ENCODE measurements around the gene TCTA. TPM values are rescaled to one million over a fixed set of nuclear protein-coding genes. Genes with fewer than 3 reads are reported as not detected.

The TCTA gene
- total and polyA plus RNA-seq, 9 of the 15 experiments (the other 6 are each of a cell fraction or from before 2014, with no cell fraction given) = 4.0 to 15.4 (median 8.2) TPM

DNA sequence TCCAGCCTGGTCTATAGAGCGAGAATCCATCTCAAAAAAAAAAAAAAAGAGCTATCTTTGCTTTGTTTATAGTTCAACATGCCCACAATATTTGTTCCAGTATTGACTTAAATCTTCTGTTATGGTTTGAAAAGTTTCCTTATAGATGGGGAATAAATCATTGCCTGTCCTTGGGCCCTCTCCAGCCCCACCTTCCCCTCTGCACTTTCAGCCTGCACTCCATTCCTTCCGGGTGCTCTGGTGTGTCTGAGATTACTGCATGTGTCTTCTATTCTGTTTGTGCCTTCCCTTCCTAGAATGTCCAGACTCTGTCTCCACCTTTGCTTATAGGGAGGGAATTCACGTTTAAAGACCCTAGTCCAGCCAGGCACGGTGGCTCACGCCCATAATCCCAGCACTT is 28.8 kb upstream of the TCTA start:
- peaks cover 16% of the 10 kb centered on the region for H4K20me1 ChIP-seq (replicated peaks; ENCODE audit: control insufficient read depth, insufficient read depth, low read length)
- H2AFZ ChIP-seq (ENCODE audit: low read depth, low read length) = no peak overlapping the region
- ChIA-PET CTCF (ENCODE audit: low intra/inter-chr PET ratio) (no interaction called here), POLR2A (interaction anchor here (0.6 kb wide), 1 partner anchor 12 kb away, joined by 4 read pairs; no protein-coding TSS in a partner anchor)
- no peak for TF ChIP-seq MYBL2 (IDR thresholded peaks at IDR 0.05; ENCODE audit: low read depth)
- no peak for TF ChIP-seq MYBL2 (CRISPR knock-in tag; IDR thresholded peaks at IDR 0.05; ENCODE audit: borderline replicate concordance)
- no peak for TF ChIP-seq MTA2 (IDR thresholded peaks at IDR 0.05; ENCODE audit: low read depth)
- no peak for TF ChIP-seq ZNF140 (CRISPR knock-in tag; IDR thresholded peaks at IDR 0.05)
- TF ChIP-seq, protein P1, sequence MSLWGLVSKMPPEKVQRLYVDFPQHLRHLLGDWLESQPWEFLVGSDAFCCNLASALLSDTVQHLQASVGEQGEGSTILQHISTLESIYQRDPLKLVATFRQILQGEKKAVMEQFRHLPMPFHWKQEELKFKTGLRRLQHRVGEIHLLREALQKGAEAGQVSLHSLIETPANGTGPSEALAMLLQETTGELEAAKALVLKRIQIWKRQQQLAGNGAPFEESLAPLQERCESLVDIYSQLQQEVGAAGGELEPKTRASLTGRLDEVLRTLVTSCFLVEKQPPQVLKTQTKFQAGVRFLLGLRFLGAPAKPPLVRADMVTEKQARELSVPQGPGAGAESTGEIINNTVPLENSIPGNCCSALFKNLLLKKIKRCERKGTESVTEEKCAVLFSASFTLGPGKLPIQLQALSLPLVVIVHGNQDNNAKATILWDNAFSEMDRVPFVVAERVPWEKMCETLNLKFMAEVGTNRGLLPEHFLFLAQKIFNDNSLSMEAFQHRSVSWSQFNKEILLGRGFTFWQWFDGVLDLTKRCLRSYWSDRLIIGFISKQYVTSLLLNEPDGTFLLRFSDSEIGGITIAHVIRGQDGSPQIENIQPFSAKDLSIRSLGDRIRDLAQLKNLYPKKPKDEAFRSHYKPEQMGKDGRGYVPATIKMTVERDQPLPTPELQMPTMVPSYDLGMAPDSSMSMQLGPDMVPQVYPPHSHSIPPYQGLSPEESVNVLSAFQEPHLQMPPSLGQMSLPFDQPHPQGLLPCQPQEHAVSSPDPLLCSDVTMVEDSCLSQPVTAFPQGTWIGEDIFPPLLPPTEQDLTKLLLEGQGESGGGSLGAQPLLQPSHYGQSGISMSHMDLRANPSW (CRISPR knock-in tag; IDR thresholded peaks at IDR 0.05) = no peak
- TF ChIP-seq PRMT5 (CRISPR knock-in tag; IDR thresholded peaks at IDR 0.05) = no peak
- no peak for TF ChIP-seq IRF2 (CRISPR knock-in tag; IDR thresholded peaks at IDR 0.05)
- TF ChIP-seq USF1 (CRISPR knock-in tag; IDR thresholded peaks at IDR 0.05) = no peak
- no peak for TF ChIP-seq HOXB6 (CRISPR knock-in tag; IDR thresholded peaks at IDR 0.05; ENCODE audit: borderline replicate concordance)
- TF ChIP-seq, protein P2, sequence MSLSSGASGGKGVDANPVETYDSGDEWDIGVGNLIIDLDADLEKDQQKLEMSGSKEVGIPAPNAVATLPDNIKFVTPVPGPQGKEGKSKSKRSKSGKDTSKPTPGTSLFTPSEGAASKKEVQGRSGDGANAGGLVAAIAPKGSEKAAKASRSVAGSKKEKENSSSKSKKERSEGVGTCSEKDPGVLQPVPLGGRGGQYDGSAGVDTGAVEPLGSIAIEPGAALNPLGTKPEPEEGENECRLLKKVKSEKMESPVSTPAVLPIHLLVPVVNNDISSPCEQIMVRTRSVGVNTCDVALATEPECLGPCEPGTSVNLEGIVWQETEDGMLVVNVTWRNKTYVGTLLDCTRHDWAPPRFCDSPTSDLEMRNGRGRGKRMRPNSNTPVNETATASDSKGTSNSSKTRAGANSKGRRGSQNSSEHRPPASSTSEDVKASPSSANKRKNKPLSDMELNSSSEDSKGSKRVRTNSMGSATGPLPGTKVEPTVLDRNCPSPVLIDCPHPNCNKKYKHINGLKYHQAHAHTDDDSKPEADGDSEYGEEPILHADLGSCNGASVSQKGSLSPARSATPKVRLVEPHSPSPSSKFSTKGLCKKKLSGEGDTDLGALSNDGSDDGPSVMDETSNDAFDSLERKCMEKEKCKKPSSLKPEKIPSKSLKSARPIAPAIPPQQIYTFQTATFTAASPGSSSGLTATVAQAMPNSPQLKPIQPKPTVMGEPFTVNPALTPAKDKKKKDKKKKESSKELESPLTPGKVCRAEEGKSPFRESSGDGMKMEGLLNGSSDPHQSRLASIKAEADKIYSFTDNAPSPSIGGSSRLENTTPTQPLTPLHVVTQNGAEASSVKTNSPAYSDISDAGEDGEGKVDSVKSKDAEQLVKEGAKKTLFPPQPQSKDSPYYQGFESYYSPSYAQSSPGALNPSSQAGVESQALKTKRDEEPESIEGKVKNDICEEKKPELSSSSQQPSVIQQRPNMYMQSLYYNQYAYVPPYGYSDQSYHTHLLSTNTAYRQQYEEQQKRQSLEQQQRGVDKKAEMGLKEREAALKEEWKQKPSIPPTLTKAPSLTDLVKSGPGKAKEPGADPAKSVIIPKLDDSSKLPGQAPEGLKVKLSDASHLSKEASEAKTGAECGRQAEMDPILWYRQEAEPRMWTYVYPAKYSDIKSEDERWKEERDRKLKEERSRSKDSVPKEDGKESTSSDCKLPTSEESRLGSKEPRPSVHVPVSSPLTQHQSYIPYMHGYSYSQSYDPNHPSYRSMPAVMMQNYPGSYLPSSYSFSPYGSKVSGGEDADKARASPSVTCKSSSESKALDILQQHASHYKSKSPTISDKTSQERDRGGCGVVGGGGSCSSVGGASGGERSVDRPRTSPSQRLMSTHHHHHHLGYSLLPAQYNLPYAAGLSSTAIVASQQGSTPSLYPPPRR (CRISPR knock-in tag; IDR thresholded peaks at IDR 0.05; ENCODE audit: borderline replicate concordance) = no peak
- no peak for TF ChIP-seq ZNF324 (CRISPR knock-in tag; IDR thresholded peaks at IDR 0.05)
- TF ChIP-seq ZNF263 (CRISPR knock-in tag; IDR thresholded peaks at IDR 0.05; ENCODE audit: borderline replicate concordance) = no peak
- TF ChIP-seq NCOA2 (IDR thresholded peaks at IDR 0.05; ENCODE audit: partially characterized antibody in 2 of 2) = no peak
- no TSS peak for BruUV-seq (replicated peaks)
- H3K9ac ChIP-seq (ENCODE audit: insufficient read depth in 1 of 2, low read depth in 2 of 2, low read length in 2 of 2) = no peak overlapping the region
- 42% methylated on average over 3 of the region's 5 CpGs for WGBS (ENCODE audit: insufficient coverage, low coverage, missing lambda C conversion rate)
- ATAC-seq (no peak), FAIRE-seq (no peak), DNase-seq (ENCODE audit: extremely low read depth in 1 of 4, low spot score in 3 of 4) (no peak)
- H3K4me3 ChIP-seq = no peak overlapping the region
- H3K36me3 ChIP-seq (ENCODE audit: control insufficient read depth, insufficient read depth, low read length) = peaks cover 4% of the 10 kb centered on the region; the same call in 2 of the 3 replicates
- H3K4me2 ChIP-seq (ENCODE audit: insufficient read depth, low read length) = no peak overlapping the region
- in situ Hi-C loops (cut with MboI) (no loop called here), intact Hi-C loops (cut with micrococcal nuclease) (loop anchor here (5.0 kb wide), 1 partner anchor 41 kb away; the partner anchor contains the start of gene USP4)
- H3K27ac ChIP-seq (ENCODE audit: extremely low read depth, low read depth, low read length) = no peak overlapping the region
- no peaks in the 10 kb centered on the region for H3K27me3 ChIP-seq (ENCODE audit: control insufficient read depth in 2 of 2, insufficient read depth in 2 of 2, low read length in 2 of 2)
- peaks cover 4 to 15% of the 10 kb centered on the region in 2 experiments; a peak in 4 of 5 replicates for H3K4me1 ChIP-seq (replicated peaks in 1 of 2; ENCODE audit: control insufficient read depth in 2 of 2, insufficient read depth in 2 of 2, low read length in 2 of 2)
- no peaks in the 10 kb centered on the region for H3K9me1 ChIP-seq (ENCODE audit: control insufficient read depth, insufficient read depth, low read length)
- H3K9me3 ChIP-seq (replicated peaks; ENCODE audit: control insufficient read depth, insufficient read depth, low read depth, low read length) = no peaks in the 10 kb centered on the region
- H3K79me2 ChIP-seq (ENCODE audit: control insufficient read depth, insufficient read depth, low read length) = peaks cover 90% of the 10 kb centered on the region

All from K562 (cell line).